Neural cell (in vitro differentiated cells): ENCODE results near the gene RAD9A.

Source experiments
- EZH2 ChIP-seq: fragments of 200-600, 300-800 bp; shearing (Covaris generic), sonication (generic); IDR thresholded peaks from 2 replicates; pipeline ENCODE4 v1.6.1; 2014; ENCODE audit warnings: antibody characterized with exemption, low read length, borderline replicate concordance, mild to moderate bottlenecking; ENCODE audit not compliant: insufficient read depth, poor library complexity, severe bottlenecking
- POLR2AphosphoS5 ChIP-seq: IDR thresholded peaks from 2 replicates; pipeline ENCODE4 v1.6.1; 2012
- RAD21 ChIP-seq: fragments of 450-650 bp; conservative IDR thresholded peaks from 2 replicates; pipeline ENCODE4 v1.6.1; 2014; ENCODE audit warnings: antibody characterized with exemption, mild to moderate bottlenecking, moderate library complexity
- SMC3 ChIP-seq: fragments of 450-650 bp; conservative IDR thresholded peaks from 2 replicates; pipeline ENCODE4 v1.6.1; 2014; ENCODE audit warnings: antibody characterized with exemption, mild to moderate bottlenecking, moderate library complexity; ENCODE audit not compliant: poor library complexity
- TF ChIP-seq, protein P1 (sequence below): fragments of 450-650 bp; IDR thresholded peaks from 2 replicates; pipeline ENCODE4 v1.5.1; 2014; ENCODE audit warnings: antibody characterized with exemption, mild to moderate bottlenecking, moderate library complexity; ENCODE audit not compliant: poor library complexity, severe bottlenecking
- TF ChIP-seq, protein P2 (sequence below): IDR thresholded peaks from 2 replicates; pipeline ENCODE4 v1.6.1; 2012; ENCODE audit warnings: borderline replicate concordance

DNA sequence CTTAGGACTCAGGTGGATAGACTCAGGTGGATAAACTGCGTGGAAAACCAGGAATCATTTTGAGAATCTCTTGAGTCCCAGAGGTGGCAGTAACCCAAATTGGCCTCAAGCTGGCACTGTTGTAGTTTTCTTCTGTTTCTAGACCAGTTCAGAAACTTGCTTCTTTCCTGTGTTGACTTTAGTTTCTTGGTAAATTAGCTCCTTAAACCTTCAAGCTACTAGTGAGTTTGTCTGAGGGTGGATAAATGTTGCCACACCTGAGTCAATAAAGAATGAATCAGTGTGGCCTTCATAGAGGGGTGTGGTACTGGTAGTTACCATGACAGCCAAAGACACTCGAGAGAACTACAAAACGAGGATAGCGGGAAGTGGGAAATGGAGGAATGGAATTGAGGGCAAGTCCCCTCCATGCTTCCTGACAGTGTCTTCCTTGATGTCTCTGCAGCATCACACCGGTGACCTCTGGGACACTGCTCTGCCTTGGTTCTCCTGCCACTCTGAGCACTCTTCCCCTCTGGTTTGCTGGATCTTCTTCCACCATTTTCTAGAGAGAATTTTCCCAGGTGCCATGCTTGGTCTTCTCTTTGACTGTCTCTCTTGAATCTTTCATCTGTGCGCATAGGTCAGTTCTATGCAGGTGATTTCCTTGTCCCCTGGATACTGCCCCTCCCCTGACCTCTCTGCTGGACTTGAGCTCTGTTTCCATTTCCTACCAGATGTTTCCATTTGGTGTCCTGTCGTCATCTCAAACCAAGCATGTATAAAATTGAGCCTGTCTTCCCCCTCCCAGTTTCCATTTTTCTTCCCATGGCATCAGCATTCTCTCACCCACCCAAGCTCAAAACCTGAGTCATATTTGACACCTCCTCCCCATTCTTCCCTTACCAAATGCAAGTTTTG, 45.6 kb upstream of the RAD9A start:
- TF ChIP-seq, protein P1, sequence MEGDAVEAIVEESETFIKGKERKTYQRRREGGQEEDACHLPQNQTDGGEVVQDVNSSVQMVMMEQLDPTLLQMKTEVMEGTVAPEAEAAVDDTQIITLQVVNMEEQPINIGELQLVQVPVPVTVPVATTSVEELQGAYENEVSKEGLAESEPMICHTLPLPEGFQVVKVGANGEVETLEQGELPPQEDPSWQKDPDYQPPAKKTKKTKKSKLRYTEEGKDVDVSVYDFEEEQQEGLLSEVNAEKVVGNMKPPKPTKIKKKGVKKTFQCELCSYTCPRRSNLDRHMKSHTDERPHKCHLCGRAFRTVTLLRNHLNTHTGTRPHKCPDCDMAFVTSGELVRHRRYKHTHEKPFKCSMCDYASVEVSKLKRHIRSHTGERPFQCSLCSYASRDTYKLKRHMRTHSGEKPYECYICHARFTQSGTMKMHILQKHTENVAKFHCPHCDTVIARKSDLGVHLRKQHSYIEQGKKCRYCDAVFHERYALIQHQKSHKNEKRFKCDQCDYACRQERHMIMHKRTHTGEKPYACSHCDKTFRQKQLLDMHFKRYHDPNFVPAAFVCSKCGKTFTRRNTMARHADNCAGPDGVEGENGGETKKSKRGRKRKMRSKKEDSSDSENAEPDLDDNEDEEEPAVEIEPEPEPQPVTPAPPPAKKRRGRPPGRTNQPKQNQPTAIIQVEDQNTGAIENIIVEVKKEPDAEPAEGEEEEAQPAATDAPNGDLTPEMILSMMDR = peak; percentile 50
- TF ChIP-seq POLR2AphosphoS5 (no peak), EZH2 (no peak), SMC3 (no peak), RAD21 (peak; percentile 16)
- TF ChIP-seq, protein P2, sequence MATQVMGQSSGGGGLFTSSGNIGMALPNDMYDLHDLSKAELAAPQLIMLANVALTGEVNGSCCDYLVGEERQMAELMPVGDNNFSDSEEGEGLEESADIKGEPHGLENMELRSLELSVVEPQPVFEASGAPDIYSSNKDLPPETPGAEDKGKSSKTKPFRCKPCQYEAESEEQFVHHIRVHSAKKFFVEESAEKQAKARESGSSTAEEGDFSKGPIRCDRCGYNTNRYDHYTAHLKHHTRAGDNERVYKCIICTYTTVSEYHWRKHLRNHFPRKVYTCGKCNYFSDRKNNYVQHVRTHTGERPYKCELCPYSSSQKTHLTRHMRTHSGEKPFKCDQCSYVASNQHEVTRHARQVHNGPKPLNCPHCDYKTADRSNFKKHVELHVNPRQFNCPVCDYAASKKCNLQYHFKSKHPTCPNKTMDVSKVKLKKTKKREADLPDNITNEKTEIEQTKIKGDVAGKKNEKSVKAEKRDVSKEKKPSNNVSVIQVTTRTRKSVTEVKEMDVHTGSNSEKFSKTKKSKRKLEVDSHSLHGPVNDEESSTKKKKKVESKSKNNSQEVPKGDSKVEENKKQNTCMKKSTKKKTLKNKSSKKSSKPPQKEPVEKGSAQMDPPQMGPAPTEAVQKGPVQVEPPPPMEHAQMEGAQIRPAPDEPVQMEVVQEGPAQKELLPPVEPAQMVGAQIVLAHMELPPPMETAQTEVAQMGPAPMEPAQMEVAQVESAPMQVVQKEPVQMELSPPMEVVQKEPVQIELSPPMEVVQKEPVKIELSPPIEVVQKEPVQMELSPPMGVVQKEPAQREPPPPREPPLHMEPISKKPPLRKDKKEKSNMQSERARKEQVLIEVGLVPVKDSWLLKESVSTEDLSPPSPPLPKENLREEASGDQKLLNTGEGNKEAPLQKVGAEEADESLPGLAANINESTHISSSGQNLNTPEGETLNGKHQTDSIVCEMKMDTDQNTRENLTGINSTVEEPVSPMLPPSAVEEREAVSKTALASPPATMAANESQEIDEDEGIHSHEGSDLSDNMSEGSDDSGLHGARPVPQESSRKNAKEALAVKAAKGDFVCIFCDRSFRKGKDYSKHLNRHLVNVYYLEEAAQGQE = no peak
